Measurements from ENCODE around the gene PARD6A.

- TF ChIP-seq CTCF (IDR thresholded peaks at IDR 0.05 in 2 of 3, conservative IDR thresholded peaks at IDR 0.05 in 1 of 3; ENCODE audit: borderline replicate concordance in 1 of 3, insufficient read depth in 1 of 3, low read depth in 2 of 3, low read length in 2 of 3): no peak
- no peak for TF ChIP-seq MAX (IDR thresholded peaks at IDR 0.05)
Observed at GRCh38 chr16:67661886-67662652, 1.3 kb downstream of the PARD6A start.

Data from HCT116 (cell line).